H1 (cell line): ENCODE results near the gene ARMH1. TPM values are rescaled to one million over a fixed set of nuclear protein-coding genes. Genes with fewer than 3 reads are reported as not detected.

Source experiments
- CTCF ChIA-PET: fragments of 300-600 bp; sonication (Branson Sonifier 250); formaldehyde crosslinking; loops from one replicate; lab custom pipeline; 2021; ENCODE audit not compliant: partially characterized antibody; lab: Charles Lee
- POLR2A ChIA-PET: fragments of 300-600 bp; sonication (Branson Sonifier 250); formaldehyde crosslinking; loops from one replicate; lab custom pipeline; 2021; ENCODE audit warnings: inconsistent platforms; ENCODE audit not compliant: partially characterized antibody; lab: Charles Lee
- DNase-seq, 2 experiments: peaks; one replicate each; pipeline versions ENCODE4 v3.0.0 to v3.0.0-alpha.2; 2010 to 2022; ENCODE audit warnings: low spot score in 2 of 2, low read depth in 1 of 2, mixed read lengths in 1 of 2
- FAIRE-seq: peaks from 2 replicates; lab custom pipeline; 2011; peaks lifted over from hg19 to GRCh38; lab: Jason Lieb, UNC
- H2AFZ ChIP-seq: 2 replicates; pipeline ENCODE4 v1.8.1; 2012; ENCODE audit warnings: low read length, inconsistent platforms
- H2AK5ac ChIP-seq: 2 replicates; pipeline ENCODE4 v1.6.1; 2013; ENCODE audit warnings: low read depth, low read length
- H2BK120ac ChIP-seq: replicated peaks from 2 replicates; pipeline ENCODE3; 2013; ENCODE audit warnings: low read depth, low read length, inconsistent platforms
- H2BK12ac ChIP-seq: 2 replicates; pipeline ENCODE4 v1.6.1; 2013; ENCODE audit warnings: low read depth, low read length
- H2BK15ac ChIP-seq: 2 replicates; pipeline ENCODE4 v1.6.1; 2013; ENCODE audit warnings: low read length
- H2BK20ac ChIP-seq: 2 replicates; pipeline ENCODE4 v1.6.1; 2013; ENCODE audit warnings: low read length
- H2BK5ac ChIP-seq: 2 replicates; pipeline ENCODE4 v1.6.1; 2013; ENCODE audit warnings: low read depth, low read length
- H3K14ac ChIP-seq: 2 replicates; pipeline ENCODE4 v1.6.1; 2013; ENCODE audit warnings: inconsistent platforms; ENCODE audit not compliant: insufficient read length
- H3K18ac ChIP-seq: 2 replicates; pipeline ENCODE4 v1.6.1; 2013; ENCODE audit warnings: low read length; ENCODE audit errors: extremely low read depth
- H3K23ac ChIP-seq: 2 replicates; pipeline ENCODE4 v1.6.1; 2013; ENCODE audit warnings: inconsistent platforms; ENCODE audit not compliant: insufficient read length
- H3K23me2 ChIP-seq: 2 replicates; pipeline ENCODE4 v1.6.1; 2013; ENCODE audit warnings: low read depth, low read length
- H3K27ac ChIP-seq: 2 replicates; pipeline ENCODE4 v1.6.1; 2011; ENCODE audit warnings: low read depth, low read length, inconsistent platforms
- H3K27me3 ChIP-seq, 4 experiments: replicated peaks in 1 of 4; 1 replicate in 1 of 4; 2 replicates in 3 of 4; pipeline versions ENCODE4 v1.6.1 to v1.8.1; 2011 to 2013; ENCODE audit warnings: low read length in 3 of 4, mild to moderate bottlenecking in 3 of 4, inconsistent platforms in 2 of 4, mixed read lengths in 2 of 4, moderate library complexity in 1 of 4; ENCODE audit not compliant: control insufficient read depth in 3 of 4, insufficient read depth in 3 of 4; ENCODE audit errors: extremely low read depth in 1 of 4
- H3K36me3 ChIP-seq, 4 experiments: 2 replicates each; pipeline versions ENCODE4 v1.6.1 to v1.8.1; 2011 to 2013; ENCODE audit warnings: mild to moderate bottlenecking in 4 of 4, low read length in 3 of 4, moderate library complexity in 2 of 4, control low read depth in 1 of 4, inconsistent platforms in 1 of 4; ENCODE audit not compliant: insufficient read depth in 4 of 4, control insufficient read depth in 2 of 4
- H3K4ac ChIP-seq: replicated peaks from 2 replicates; pipeline ENCODE3; 2013; ENCODE audit warnings: low read length, low read depth, mixed read lengths, inconsistent platforms; ENCODE audit not compliant: insufficient read length
- H3K4me1 ChIP-seq, 4 experiments: replicated peaks in 1 of 4; 1 replicate in 1 of 4; 2 replicates in 3 of 4; pipeline versions ENCODE4 v1.6.1 to v1.8.1; 2011 to 2013; ENCODE audit warnings: low read length in 3 of 4, inconsistent platforms in 2 of 4, mixed read lengths in 1 of 4; ENCODE audit not compliant: insufficient read depth in 4 of 4, control insufficient read depth in 3 of 4
- H3K4me2 ChIP-seq, 2 experiments: 2 replicates each; pipeline versions ENCODE4 v1.6.1 to v1.8.1; 2011 to 2013; ENCODE audit warnings: low read depth in 2 of 2, low read length in 2 of 2, control low read depth in 1 of 2, inconsistent platforms in 1 of 2, mild to moderate bottlenecking in 1 of 2; ENCODE audit not compliant: insufficient read depth in 1 of 2
- H3K4me3 ChIP-seq, 4 experiments: fragments of 200-600, 300-600 bp in 1 of 4; sonication (generic), shearing (Covaris generic), sonication (Bioruptor Twin) in 1 of 4; 2 replicates each; pipeline versions ENCODE4 v1.5.1 to v1.8.1; 2011 to 2016; ENCODE audit warnings: low read length in 4 of 4, low read depth in 3 of 4, control low read depth in 2 of 4, inconsistent platforms in 2 of 4, mild to moderate bottlenecking in 2 of 4, mixed read lengths in 1 of 4, moderate library complexity in 1 of 4; ENCODE audit not compliant: insufficient read depth in 2 of 4; ENCODE audit errors: extremely low read depth in 1 of 4
- H3K56ac ChIP-seq: replicated peaks from 2 replicates; pipeline ENCODE3; 2013; ENCODE audit warnings: low read depth, mild to moderate bottlenecking, mixed read lengths, low read length, inconsistent platforms; ENCODE audit not compliant: insufficient read length
- H3K79me1 ChIP-seq: 2 replicates; pipeline ENCODE4 v1.6.1; 2013; ENCODE audit warnings: low read depth, low read length, control low read depth
- H3K79me2 ChIP-seq, 2 experiments: 2 replicates each; pipeline versions ENCODE4 v1.6.1 to v1.8.1; 2012 to 2013; ENCODE audit warnings: low read length in 2 of 2, mild to moderate bottlenecking in 2 of 2, inconsistent platforms in 1 of 2; ENCODE audit not compliant: insufficient read depth in 2 of 2, control insufficient read depth in 1 of 2
- H3K9ac ChIP-seq, 4 experiments: replicated peaks in 1 of 4; 1 replicate in 1 of 4; 2 replicates in 3 of 4; pipeline versions ENCODE4 v1.6.1 to v1.8.1; 2011 to 2013; ENCODE audit warnings: low read depth in 3 of 4, low read length in 3 of 4, control low read depth in 2 of 4, mild to moderate bottlenecking in 2 of 4, moderate library complexity in 2 of 4, inconsistent platforms in 1 of 4; ENCODE audit errors: extremely low read depth in 1 of 4
- H3K9me3 ChIP-seq, 2 experiments: 2 replicates each; pipeline versions ENCODE4 v1.6.1 to v1.8.1; 2012 to 2013; ENCODE audit warnings: mild to moderate bottlenecking in 2 of 2, moderate library complexity in 2 of 2, control low read depth in 1 of 2, inconsistent platforms in 1 of 2, low read depth in 1 of 2, low read length in 1 of 2, mixed read lengths in 1 of 2; ENCODE audit not compliant: insufficient read depth in 2 of 2
- H4K20me1 ChIP-seq, 2 experiments: replicated peaks in 1 of 2; 2 replicates each; pipeline versions ENCODE3 to v1.8.1; 2011 to 2013; ENCODE audit warnings: inconsistent platforms in 2 of 2, low read length in 2 of 2, mild to moderate bottlenecking in 1 of 2; ENCODE audit not compliant: insufficient read depth in 2 of 2, control insufficient read depth in 1 of 2
- H4K5ac ChIP-seq: 2 replicates; pipeline ENCODE4 v1.6.1; 2013; ENCODE audit warnings: low read length, low read depth, mixed read lengths, inconsistent platforms; ENCODE audit not compliant: insufficient read length
- H4K8ac ChIP-seq: 2 replicates; pipeline ENCODE4 v1.8.0; 2013; ENCODE audit warnings: mild to moderate bottlenecking, moderate library complexity, low read length, inconsistent platforms; ENCODE audit not compliant: insufficient read depth; ENCODE audit errors: extremely low read depth
- H4K91ac ChIP-seq: replicated peaks from 2 replicates; pipeline ENCODE3; 2013; ENCODE audit warnings: low read length, mixed read lengths, inconsistent platforms; ENCODE audit not compliant: insufficient read length
- SP4 ChIP-seq: IDR thresholded peaks from 2 replicates; pipeline ENCODE4 v1.6.1; 2012; ENCODE audit warnings: low read length, inconsistent platforms
- TAF1 ChIP-seq: IDR thresholded peaks from 2 replicates; pipeline ENCODE4 v1.6.1; 2011; ENCODE audit warnings: mild to moderate bottlenecking, low read depth, low read length
- WGBS, 2 experiments: shearing (Covaris generic) in 1 of 2; methylation state at CpG; one replicate each; pipeline versions ENCODE4 v1.1.6 to v1.1.7; 2013 to 2015; ENCODE audit warnings: low lambda C conversion rate in 2 of 2, mixed read lengths in 2 of 2, inconsistent platforms in 1 of 2, low coverage in 1 of 2, missing lambda C conversion rate in 1 of 2; ENCODE audit not compliant: insufficient replicate concordance in 2 of 2, insufficient coverage in 1 of 2, insufficient read length in 1 of 2; ENCODE audit errors: extremely low coverage in 1 of 2, missing lambda C conversion rate in 1 of 2; 5-methylcytosine and 5-hydroxymethylcytosine counted together
- polyA plus RNA-seq, 7 experiments: library from polyadenylated mRNA; depleted of rRNA in 3 of 7; stranded (reverse) in 5 of 7; unstranded in 2 of 7; fragments of >200 nt in 5 of 7; fragments of 200-250 nt in 2 of 7; gene quantifications; 1 replicate in 5 of 7; 2 replicates in 1 of 7; 4 replicates in 1 of 7; pipeline versions ENCODE4 v1.2.1 to v1.2.3, GENCODE V29; 2011 to 2013; ENCODE audit warnings: missing spikeins in 2 of 7, mixed read lengths in 2 of 7
- total RNA-seq: library from RNA; stranded (reverse); fragmentation: NEBNext Ultra II Directional; extraction: Animal tissue kit (Norgen Biotek cat#: 25700); gene quantifications from 2 replicates; pipeline ENCODE4 v1.2.1, GENCODE V29; 2021
- TF ChIP-seq, protein P1 (sequence below): IDR thresholded peaks from 2 replicates; pipeline ENCODE4 v1.6.1; 2012; ENCODE audit warnings: inconsistent platforms

ARMH1 gene
- total and polyA plus RNA-seq, 2 of the 8 experiments (the other 6 are each of a cell fraction or from before 2014, with no cell fraction given): 0.82 to 0.85 TPM

DNA sequence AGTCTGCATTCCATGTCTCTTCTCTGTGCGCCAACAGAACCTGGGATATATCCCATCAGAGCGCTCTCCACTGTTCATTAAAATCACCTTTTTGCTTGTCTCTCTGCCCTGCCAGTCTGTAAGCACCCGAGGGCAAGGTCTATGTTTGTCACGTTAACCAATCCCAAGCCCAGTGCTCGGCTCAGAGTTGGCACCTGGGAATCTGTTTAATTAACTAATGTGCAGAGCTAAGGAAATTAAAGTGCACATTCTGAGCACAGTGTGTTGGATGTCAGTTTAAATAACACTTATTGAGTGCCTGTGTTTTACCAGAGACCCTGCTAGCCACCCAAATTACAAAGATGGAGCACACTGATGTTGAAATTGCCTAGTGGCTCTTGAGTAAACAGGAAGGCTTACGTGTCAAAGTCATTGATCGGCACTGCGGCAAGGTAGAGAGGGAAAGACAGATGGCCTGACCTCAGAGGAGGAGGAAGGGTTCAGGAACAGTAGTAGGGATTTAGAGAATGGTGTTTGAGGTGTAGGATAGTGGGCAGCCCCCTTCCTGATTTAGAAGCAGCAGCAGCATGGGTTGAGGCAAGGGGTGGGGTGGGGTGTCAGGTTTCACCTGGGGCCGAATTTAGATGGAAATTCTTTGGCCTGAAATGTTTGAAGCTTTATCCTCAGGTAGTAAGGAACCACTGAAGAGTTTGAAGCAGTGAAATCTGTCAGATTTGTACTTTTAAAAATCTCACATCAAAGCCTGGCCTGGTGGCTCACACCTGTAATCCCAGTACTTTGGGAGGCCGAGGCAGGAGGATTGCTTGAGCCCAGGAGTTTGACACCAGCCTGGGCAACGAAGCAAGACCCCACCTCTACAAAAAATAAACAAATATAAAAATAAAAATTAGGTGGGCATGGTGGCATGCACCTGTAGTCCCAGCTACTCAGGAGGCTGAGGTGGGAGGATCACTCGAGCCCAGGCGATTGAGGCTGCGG lies 7.7 kb downstream of the ARMH1 start:
- Histone ChIP-seq H2BK5ac (peak overlapping the region; percentile 69), H3K79me2 (no peaks in the 10 kb centered on the region), H2BK120ac (no peak overlapping the region), H4K91ac (peak overlapping the region; percentile 28), H3K4me3 (peak overlapping the region in 2 of 4 experiments; percentile 18 to 30; a peak in 2 of 8 replicates), H3K18ac (0 out of 2 replicates have a peak overlapping the region, but pooled peaks have one; percentile 44), H4K5ac (no peak overlapping the region), H3K14ac (no peak overlapping the region), H3K9me3 (no peaks in the 10 kb centered on the region), H3K56ac (no peak overlapping the region), H4K8ac (no peak overlapping the region), H3K9ac (no peak overlapping the region), H2AK5ac (0 out of 2 replicates have a peak overlapping the region, but pooled peaks have one; percentile 2), H3K4me1 (peaks cover 1 to 10% (median 9%) of the 10 kb centered on the region in 4 experiments; a peak in 5 of 7 replicates), H3K4ac (no peak overlapping the region), H2BK20ac (no peak overlapping the region), H3K27ac (0 out of 2 replicates have a peak overlapping the region, but pooled peaks have one; percentile 6), H3K4me2 (peak overlapping the region; percentile 47 to 52; a peak in 3 of 4 replicates), H3K23me2 (no peaks in the 10 kb centered on the region), H3K79me1 (no peaks in the 10 kb centered on the region)
- CTCF ChIA-PET: interaction anchor here (0.7 to 1.5 kb wide), 3 partner anchors 12 to 29 kb away, joined by 3 to 9 read pairs (median 3); no protein-coding TSS in a partner anchor
- FAIRE-seq (peak; percentile 24), DNase-seq (peak in 1 of 2 experiments; percentile 60)
- WGBS, 2 experiments: 75% methylated on average over 14 of the region's 14 CpGs; no CpG with 5 or more reads in 1 of the 2 experiments
- TF ChIP-seq TAF1: no peak
- TF ChIP-seq, protein P1, sequence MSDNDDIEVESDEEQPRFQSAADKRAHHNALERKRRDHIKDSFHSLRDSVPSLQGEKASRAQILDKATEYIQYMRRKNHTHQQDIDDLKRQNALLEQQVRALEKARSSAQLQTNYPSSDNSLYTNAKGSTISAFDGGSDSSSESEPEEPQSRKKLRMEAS: peak; percentile 17; the same call in 1 of the 2 replicates
- TF ChIP-seq SP4: no peak
- TF ChIP-seq, all 59 proteins: peak for 1
- Histone ChIP-seq H3K27me3 (no peaks in the 10 kb centered on the region), H2BK12ac (no peak overlapping the region; the same call in 1 of the 2 replicates), H2AFZ (no peak overlapping the region), H3K36me3 (no peaks in the 10 kb centered on the region; a peak in 2 of 8 replicates), H4K20me1 (no peaks in the 10 kb centered on the region), H3K23ac (no peak overlapping the region), H2BK15ac (0 out of 2 replicates have a peak overlapping the region, but pooled peaks have one; percentile 13)
- POLR2A ChIA-PET: interaction anchor here (0.5 to 1.8 kb wide), 9 partner anchors 8 to 137 kb away, joined by 3 to 10 read pairs (median 3); partner anchors contain the start of genes ARMH1, RPS8 and TMEM53
